ENCODE measurements around the gene PLXDC1. TPM values are rescaled to one million over a fixed set of nuclear protein-coding genes. Genes with fewer than 3 reads are reported as not detected.
A peak's percentile ranks its signal among the peaks of the same experiment; 100 is the strongest.

The PLXDC1 gene
- total RNA-seq, 1 donor from 2014 or later: 19.7 TPM

DNA sequence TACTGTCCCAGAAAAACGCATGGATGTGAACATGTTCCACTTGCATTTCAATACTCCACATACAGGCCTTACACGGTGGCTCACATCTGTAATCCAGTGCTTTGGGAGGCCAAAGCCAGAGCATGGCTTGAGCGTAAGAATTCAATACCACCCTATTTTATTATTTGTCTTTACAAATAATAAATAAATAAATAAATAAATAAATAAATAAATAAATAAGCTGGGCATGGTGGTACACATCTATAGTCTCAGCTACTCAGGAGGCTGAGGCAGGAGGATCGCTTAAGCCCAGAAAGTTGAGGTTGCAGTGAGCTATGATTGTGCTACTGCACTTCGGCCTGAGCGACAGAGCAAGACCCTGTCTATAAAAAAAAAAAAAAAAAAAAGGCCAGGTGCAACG, 53.9 kb downstream of the PLXDC1 start:
- TF ChIP-seq, protein P1, sequence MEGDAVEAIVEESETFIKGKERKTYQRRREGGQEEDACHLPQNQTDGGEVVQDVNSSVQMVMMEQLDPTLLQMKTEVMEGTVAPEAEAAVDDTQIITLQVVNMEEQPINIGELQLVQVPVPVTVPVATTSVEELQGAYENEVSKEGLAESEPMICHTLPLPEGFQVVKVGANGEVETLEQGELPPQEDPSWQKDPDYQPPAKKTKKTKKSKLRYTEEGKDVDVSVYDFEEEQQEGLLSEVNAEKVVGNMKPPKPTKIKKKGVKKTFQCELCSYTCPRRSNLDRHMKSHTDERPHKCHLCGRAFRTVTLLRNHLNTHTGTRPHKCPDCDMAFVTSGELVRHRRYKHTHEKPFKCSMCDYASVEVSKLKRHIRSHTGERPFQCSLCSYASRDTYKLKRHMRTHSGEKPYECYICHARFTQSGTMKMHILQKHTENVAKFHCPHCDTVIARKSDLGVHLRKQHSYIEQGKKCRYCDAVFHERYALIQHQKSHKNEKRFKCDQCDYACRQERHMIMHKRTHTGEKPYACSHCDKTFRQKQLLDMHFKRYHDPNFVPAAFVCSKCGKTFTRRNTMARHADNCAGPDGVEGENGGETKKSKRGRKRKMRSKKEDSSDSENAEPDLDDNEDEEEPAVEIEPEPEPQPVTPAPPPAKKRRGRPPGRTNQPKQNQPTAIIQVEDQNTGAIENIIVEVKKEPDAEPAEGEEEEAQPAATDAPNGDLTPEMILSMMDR (IDR thresholded peaks at IDR 0.05): no peak
- DNase-seq (ENCODE audit: extremely low spot score, unreplicated experiment): no peak
- H3K4me3 Mint-ChIP-seq (ENCODE audit: unreplicated experiment): no peak overlapping the region
- H3K27ac Mint-ChIP-seq (ENCODE audit: unreplicated experiment): no peak overlapping the region
- H3K27me3 Mint-ChIP-seq (ENCODE audit: unreplicated experiment): peaks cover 7% of the 10 kb centered on the region
- H3K9me3 Mint-ChIP-seq (ENCODE audit: unreplicated experiment): no peaks in the 10 kb centered on the region
- H3K36me3 Mint-ChIP-seq (ENCODE audit: unreplicated experiment): no peaks in the 10 kb centered on the region
- H3K4me1 Mint-ChIP-seq (ENCODE audit: unreplicated experiment): peaks cover 37% of the 10 kb centered on the region

DNA sequence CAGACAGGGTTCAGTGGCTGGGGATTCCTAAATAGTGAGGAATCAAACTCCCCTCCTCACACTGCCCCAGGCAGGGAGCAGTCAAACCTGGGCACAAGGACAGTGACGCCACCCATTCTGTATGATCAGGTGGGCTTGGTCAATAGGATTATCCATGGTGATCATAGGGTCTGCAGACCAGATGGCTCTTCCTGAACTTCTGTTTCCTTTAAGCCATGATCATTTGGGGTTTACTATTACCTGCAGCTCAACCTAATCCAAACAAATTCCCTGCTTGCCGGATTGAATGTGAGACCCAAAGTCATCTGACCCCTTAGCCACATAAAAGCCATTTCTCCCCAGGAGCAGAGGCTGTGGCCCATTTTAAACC, 54.3 kb downstream of the PLXDC1 start:
- H3K36me3 Mint-ChIP-seq (ENCODE audit: unreplicated experiment): no peaks in the 10 kb centered on the region
- H3K27ac Mint-ChIP-seq (ENCODE audit: unreplicated experiment): no peak overlapping the region
- H3K4me3 Mint-ChIP-seq (ENCODE audit: unreplicated experiment): no peak overlapping the region
- peaks cover 41% of the 10 kb centered on the region for H3K4me1 Mint-ChIP-seq (ENCODE audit: unreplicated experiment)
- TF ChIP-seq, protein P1 (IDR thresholded peaks at IDR 0.05): no peak
- peaks cover 7% of the 10 kb centered on the region for H3K27me3 Mint-ChIP-seq (ENCODE audit: unreplicated experiment)
- DNase-seq (ENCODE audit: extremely low spot score, unreplicated experiment): no peak
- H3K9me3 Mint-ChIP-seq (ENCODE audit: unreplicated experiment): no peaks in the 10 kb centered on the region

DNA sequence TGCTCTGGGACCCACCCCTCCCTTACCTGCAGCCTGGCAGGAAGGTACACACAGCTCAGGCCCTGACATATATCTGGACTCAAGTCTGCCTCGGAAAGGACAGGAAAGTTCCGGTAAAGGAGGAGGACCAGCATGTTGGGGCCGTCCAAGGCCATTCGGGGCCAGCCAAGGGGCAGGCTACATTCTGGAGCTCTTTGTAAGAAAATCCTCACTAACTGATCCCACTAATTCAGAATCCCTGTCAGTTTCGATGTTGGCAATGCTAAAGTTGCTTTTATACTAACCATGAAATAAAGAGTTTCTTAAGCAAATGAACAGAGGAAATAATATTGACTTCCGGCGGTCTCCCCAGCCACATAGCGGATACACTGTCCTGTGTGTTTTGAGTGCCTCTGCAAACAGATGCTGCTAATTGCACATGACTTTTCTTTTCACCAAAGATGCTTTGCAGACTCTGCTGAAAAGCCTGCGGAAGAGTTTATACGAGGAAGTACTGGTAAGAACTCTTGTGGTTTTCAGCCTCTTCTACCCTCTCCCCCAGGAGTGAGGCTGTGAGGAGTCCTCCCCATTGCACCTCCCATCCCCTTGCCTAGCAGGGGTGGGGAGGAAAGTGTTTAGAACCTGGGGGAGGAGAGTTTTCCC, 54.8 kb downstream of the PLXDC1 start:
- Mint-ChIP-seq H3K4me1 (ENCODE audit: unreplicated experiment) (peaks cover 41% of the 10 kb centered on the region), H3K9me3 (ENCODE audit: unreplicated experiment) (no peaks in the 10 kb centered on the region), H3K36me3 (ENCODE audit: unreplicated experiment) (no peaks in the 10 kb centered on the region), H3K27ac (ENCODE audit: unreplicated experiment) (no peak overlapping the region), H3K4me3 (ENCODE audit: unreplicated experiment) (no peak overlapping the region), H3K27me3 (ENCODE audit: unreplicated experiment) (peaks cover 7% of the 10 kb centered on the region)
- TF ChIP-seq, protein P1 (IDR thresholded peaks at IDR 0.05): no peak
- no peak for DNase-seq (ENCODE audit: extremely low spot score, unreplicated experiment)

DNA sequence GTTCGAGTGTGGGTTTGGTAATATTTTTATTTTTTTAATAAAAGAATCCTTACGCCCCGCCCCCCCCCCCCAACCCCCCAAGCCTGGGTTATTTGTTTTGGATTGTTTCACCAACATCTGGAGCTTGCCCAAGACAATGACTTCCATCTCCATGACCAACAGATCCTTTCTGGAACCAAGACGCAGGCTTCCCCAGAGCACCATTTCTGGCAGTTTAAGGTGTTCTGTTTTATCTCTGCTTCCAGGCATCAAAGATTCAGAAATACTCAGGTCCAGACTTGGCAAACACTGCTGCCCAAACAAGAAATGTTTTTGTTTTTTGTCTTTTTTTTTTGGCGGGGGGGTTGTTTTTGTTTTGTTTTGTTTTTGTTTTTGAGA, 56.1 kb downstream of the PLXDC1 start:
- Mint-ChIP-seq H3K9me3 (ENCODE audit: unreplicated experiment) (no peaks in the 10 kb centered on the region), H3K36me3 (ENCODE audit: unreplicated experiment) (peaks cover 2% of the 10 kb centered on the region), H3K4me1 (ENCODE audit: unreplicated experiment) (peaks cover 47% of the 10 kb centered on the region), H3K27me3 (ENCODE audit: unreplicated experiment) (peaks cover 7% of the 10 kb centered on the region), H3K4me3 (ENCODE audit: unreplicated experiment) (no peak overlapping the region), H3K27ac (ENCODE audit: unreplicated experiment) (no peak overlapping the region)
- TF ChIP-seq, protein P1 (IDR thresholded peaks at IDR 0.05): no peak
- no peak for DNase-seq (ENCODE audit: extremely low spot score, unreplicated experiment)

DNA sequence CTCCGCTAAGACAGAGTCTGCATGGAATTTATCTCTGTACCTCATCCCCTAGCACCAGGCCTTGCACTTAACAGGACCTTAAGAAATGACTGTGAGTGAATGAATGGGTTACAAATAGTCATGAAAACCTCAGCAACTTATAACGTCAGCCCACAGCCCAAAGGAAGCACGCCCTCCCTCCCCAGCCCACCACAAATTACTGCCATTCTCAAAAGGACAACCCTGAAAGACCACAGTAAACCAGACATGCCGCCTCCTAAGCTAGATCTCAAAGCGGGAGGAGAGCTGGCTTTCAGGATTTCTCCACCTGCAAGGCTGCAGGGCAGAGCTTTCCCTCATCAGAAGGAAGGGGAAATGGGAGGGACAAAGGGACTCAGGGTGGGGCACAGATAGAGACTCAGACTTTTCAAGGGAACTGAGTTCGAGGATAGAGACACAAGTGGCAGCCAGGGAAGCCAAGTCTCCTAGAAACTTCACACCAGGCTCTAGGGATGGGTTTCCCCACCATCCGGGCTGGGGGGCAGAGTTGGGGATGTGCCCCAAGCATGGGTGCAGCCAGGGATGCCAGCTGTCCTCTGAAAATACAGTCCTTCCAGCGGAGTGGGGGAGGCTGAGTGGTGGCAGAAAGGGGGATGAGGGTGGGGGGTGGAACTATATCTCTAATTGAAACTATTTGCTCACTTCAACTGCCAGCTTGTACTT, 56.7 kb downstream of the PLXDC1 start:
- Mint-ChIP-seq H3K4me1 (ENCODE audit: unreplicated experiment) (peaks cover 43% of the 10 kb centered on the region), H3K27me3 (ENCODE audit: unreplicated experiment) (peaks cover 7% of the 10 kb centered on the region), H3K27ac (ENCODE audit: unreplicated experiment) (peak overlapping the region; percentile 27), H3K4me3 (ENCODE audit: unreplicated experiment) (no peak overlapping the region), H3K36me3 (ENCODE audit: unreplicated experiment) (peaks cover 2% of the 10 kb centered on the region), H3K9me3 (ENCODE audit: unreplicated experiment) (no peaks in the 10 kb centered on the region)
- no peak for DNase-seq (ENCODE audit: extremely low spot score, unreplicated experiment)
- TF ChIP-seq, protein P1 (IDR thresholded peaks at IDR 0.05): no peak

Measured in osteocyte (in vitro differentiated cells).